ENCODE measurements around the gene PTH1R. TPM values are rescaled to one million over a fixed set of nuclear protein-coding genes. Genes with fewer than 3 reads are reported as not detected.

The PTH1R gene
- total RNA-seq, 1 donor from 2014 or later, result 15.4 TPM

GRCh38 chr3:46930166-46930944 lies 52.8 kb downstream of the PTH1R start:
- TF ChIP-seq CTCF (IDR thresholded peaks at IDR 0.05), result no peak
- H3K27me3 Mint-ChIP-seq (ENCODE audit: unreplicated experiment), result no peaks in the 10 kb centered on the region
- DNase-seq (ENCODE audit: extremely low spot score, unreplicated experiment), result no peak
- peak overlapping the region; percentile 20 for H3K4me3 Mint-ChIP-seq (ENCODE audit: unreplicated experiment)
- peaks cover 66% of the 10 kb centered on the region for H3K4me1 Mint-ChIP-seq (ENCODE audit: unreplicated experiment)
- peak overlapping the region; percentile 93 for H3K27ac Mint-ChIP-seq (ENCODE audit: unreplicated experiment)
- no peaks in the 10 kb centered on the region for H3K9me3 Mint-ChIP-seq (ENCODE audit: unreplicated experiment)
- H3K36me3 Mint-ChIP-seq (ENCODE audit: unreplicated experiment), result peaks cover 5% of the 10 kb centered on the region

GRCh38 chr3:46930945-46931403 lies 53.5 kb downstream of the PTH1R start:
- Mint-ChIP-seq H3K27me3 (ENCODE audit: unreplicated experiment) (no peaks in the 10 kb centered on the region), H3K36me3 (ENCODE audit: unreplicated experiment) (peaks cover 5% of the 10 kb centered on the region), H3K9me3 (ENCODE audit: unreplicated experiment) (no peaks in the 10 kb centered on the region), H3K4me1 (ENCODE audit: unreplicated experiment) (peaks cover 69% of the 10 kb centered on the region), H3K4me3 (ENCODE audit: unreplicated experiment) (peak overlapping the region; percentile 20), H3K27ac (ENCODE audit: unreplicated experiment) (peak overlapping the region; percentile 93)
- no peak for TF ChIP-seq CTCF (IDR thresholded peaks at IDR 0.05)
- no peak for DNase-seq (ENCODE audit: extremely low spot score, unreplicated experiment)

- H3K4me1 Mint-ChIP-seq (ENCODE audit: unreplicated experiment), result peaks cover 77% of the 10 kb centered on the region
- no peaks in the 10 kb centered on the region for H3K27me3 Mint-ChIP-seq (ENCODE audit: unreplicated experiment)
- peak overlapping the region; percentile 15 for H3K4me3 Mint-ChIP-seq (ENCODE audit: unreplicated experiment)
- no peak for DNase-seq (ENCODE audit: extremely low spot score, unreplicated experiment)
- no peaks in the 10 kb centered on the region for H3K9me3 Mint-ChIP-seq (ENCODE audit: unreplicated experiment)
- no peak for TF ChIP-seq CTCF (IDR thresholded peaks at IDR 0.05)
- peak overlapping the region; percentile 93 for H3K27ac Mint-ChIP-seq (ENCODE audit: unreplicated experiment)
- peaks cover 5% of the 10 kb centered on the region for H3K36me3 Mint-ChIP-seq (ENCODE audit: unreplicated experiment)
These were observed 54.3 kb downstream of the PTH1R start for GRCh38 chr3:46931631-46932331.

DNA sequence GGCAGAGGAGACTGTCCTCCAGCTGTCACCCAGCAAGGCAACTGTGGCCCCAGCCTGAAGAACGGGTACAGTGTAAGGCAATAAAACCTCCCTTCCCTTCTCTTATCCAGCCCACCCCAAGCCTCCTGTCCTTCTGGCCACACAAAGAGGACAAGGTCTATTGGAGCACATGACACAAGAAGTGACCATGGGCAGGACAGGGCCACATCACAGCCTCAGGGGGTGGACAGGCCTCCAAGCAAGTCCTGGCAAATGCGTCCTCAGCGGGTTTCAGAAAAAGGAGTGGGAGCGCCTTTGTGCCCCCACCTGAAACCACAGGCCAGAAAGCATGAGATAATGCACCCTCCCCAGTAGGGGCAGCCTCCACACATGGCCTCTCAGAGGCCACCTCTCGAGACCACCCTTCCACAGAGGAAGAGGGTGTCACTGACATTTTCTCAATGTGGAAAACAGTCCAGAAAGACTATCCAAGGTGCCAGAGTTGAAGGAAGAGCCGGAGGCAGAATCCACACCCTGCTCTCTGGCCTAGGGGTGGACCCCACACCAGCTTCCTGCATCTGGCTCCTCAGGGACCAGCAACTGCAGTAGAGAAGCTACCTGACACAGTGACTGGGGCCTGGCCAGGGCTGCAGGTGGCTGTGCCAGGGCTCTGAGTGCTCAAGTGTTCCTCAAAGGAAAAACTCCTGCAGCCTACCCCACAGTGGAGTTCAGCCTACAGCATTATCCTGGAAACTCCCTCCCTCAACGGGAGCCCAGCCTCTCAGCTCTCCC lies 55.1 kb downstream of the PTH1R start:
- no peaks in the 10 kb centered on the region for H3K27me3 Mint-ChIP-seq (ENCODE audit: unreplicated experiment)
- H3K27ac Mint-ChIP-seq (ENCODE audit: unreplicated experiment), result peak overlapping the region; percentile 93
- no peak overlapping the region for H3K4me3 Mint-ChIP-seq (ENCODE audit: unreplicated experiment)
- no peak for DNase-seq (ENCODE audit: extremely low spot score, unreplicated experiment)
- peaks cover 7% of the 10 kb centered on the region for H3K36me3 Mint-ChIP-seq (ENCODE audit: unreplicated experiment)
- no peaks in the 10 kb centered on the region for H3K9me3 Mint-ChIP-seq (ENCODE audit: unreplicated experiment)
- peaks cover 81% of the 10 kb centered on the region for H3K4me1 Mint-ChIP-seq (ENCODE audit: unreplicated experiment)
- no peak for TF ChIP-seq CTCF (IDR thresholded peaks at IDR 0.05)

Measured in osteocyte (in vitro differentiated cells).